Coronary artery (tissue), 2 donors: ENCODE measurements around the gene CDH20.

Experiments
- DNase-seq: peaks from one replicate; pipeline ENCODE4 v3.0.0-alpha.2; 2017; ENCODE audit warnings: low spot score
- H3K27ac ChIP-seq, 2 donors: fragments of 200-600 bp; sonication (generic); one replicate each; pipeline ENCODE4 v1.5.1; 2016 to 2019
- H3K4me3 ChIP-seq: fragments of 200-600 bp; sonication (generic); 2 replicates; pipeline ENCODE4 v1.5.1; 2016; ENCODE audit warnings: mild to moderate bottlenecking, moderate library complexity
- CTCF ChIP-seq: fragments of 200-600 bp; sonication (generic); IDR thresholded peaks from one replicate; pipeline ENCODE4 v1.5.1; 2019; ENCODE audit warnings: antibody characterized with exemption

The CDH20 gene

DNA sequence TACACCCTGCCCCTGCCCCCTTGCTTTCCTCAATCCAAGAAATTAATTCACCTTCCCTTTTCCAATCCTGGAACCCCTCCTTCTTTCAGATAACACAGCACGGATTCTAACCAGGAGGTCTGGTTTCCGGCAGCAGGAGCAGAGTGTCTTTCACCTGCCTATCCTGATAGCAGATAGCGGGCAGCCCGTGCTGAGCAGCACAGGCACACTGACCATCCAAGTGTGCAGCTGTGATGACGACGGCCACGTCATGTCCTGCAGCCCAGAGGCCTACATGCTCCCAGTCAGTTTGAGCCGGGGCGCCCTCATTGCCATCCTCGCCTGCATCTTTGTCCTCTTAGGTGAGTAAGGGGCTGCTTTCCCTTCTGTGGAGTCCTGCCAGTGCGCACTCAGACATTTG, 216.7 kb downstream of the CDH20 start:
- no peak for TF ChIP-seq CTCF
- no peak overlapping the region for H3K4me3 ChIP-seq
- H3K27ac ChIP-seq = no peak overlapping the region
- DNase-seq = no peak

DNA sequence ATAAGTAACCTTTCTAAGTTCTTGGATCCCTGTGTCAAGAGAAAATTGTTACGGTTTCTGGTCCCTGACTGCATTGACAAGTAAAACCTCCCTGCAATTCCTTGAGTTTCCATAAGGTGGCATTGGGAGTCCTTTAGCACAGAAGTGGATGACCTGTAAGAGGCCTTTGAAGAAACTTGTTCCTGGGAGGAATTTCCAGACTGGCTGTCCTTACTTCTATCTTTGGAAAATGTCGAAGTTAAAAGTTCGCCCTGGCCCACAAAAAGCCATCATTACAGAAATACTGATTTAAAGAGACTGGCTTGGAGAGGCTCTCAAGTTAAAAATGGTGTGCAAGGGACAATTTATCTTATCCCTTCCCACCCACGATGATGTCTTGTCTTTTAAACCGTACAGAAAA, 218.4 kb downstream of the CDH20 start:
- TF ChIP-seq CTCF = peak; percentile 78
- Histone ChIP-seq H3K4me3 (no peak overlapping the region), H3K27ac (no peak overlapping the region)
- DNase-seq = no peak

DNA sequence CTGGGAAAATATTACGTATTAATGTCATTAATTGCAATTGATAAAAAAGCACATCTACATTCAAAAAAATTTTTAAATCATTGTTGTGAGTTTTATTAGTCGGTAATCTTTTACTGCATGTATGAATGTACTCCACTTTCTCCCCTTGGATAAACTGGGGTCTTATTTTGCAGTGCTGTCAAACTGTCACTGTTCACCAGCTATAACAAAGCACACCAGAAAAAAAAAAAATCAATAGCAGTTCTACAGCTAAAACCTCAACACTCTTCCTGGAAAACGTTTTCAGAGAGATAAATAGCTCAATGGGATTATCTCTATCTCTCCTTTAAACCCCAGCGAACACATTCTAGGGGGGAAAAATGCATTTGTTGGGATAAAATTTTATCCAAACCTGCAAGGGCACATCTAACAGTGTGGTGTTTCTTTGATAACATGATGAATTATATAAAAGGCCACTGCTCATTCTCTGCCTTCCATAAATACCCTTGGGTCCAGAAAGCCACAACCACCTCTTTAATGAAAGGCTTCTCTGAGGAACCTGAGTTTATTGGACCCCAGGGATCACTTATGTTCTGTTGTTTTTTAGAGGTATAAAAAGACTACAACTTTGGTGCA, 219.9 kb downstream of the CDH20 start:
- no peak for TF ChIP-seq CTCF
- DNase-seq = no peak
- no peak overlapping the region for H3K4me3 ChIP-seq
- H3K27ac ChIP-seq = no peak overlapping the region

DNA sequence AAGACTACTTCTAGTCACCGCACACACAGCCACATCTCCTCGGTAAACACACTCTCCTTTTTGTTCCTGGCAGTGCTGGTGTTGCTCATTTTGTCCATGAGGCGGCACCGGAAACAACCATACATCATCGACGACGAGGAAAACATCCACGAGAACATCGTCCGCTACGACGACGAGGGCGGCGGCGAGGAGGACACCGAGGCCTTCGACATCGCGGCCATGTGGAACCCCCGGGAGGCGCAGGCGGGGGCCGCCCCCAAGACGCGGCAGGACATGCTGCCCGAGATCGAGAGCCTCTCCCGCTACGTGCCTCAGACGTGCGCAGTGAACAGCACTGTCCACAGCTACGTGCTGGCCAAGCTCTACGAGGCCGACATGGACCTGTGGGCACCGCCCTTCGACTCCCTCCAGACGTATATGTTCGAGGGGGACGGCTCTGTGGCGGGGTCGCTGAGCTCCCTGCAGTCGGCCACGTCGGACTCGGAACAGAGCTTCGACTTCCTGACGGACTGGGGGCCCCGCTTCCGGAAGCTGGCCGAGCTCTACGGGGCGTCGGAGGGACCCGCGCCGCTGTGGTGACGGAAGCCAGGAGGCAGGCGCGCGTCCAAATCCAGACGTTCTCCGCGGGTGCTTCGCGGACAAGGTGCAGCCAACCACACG, 221.0 kb downstream of the CDH20 start:
- no peak overlapping the region for H3K27ac ChIP-seq
- TF ChIP-seq CTCF = no peak
- peak overlapping the region; percentile 13 for H3K4me3 ChIP-seq
- DNase-seq = no peak

- TF ChIP-seq CTCF = no peak
- no peak for DNase-seq
- Histone ChIP-seq H3K4me3 (no peak overlapping the region), H3K27ac (no peak overlapping the region)
Observed at GRCh38 chr18:61554946-61555361, 221.7 kb downstream of the CDH20 start.

- Histone ChIP-seq H3K4me3 (no peak overlapping the region), H3K27ac (no peak overlapping the region)
- DNase-seq = no peak
- TF ChIP-seq CTCF = no peak
Observed at GRCh38 chr18:61556316-61556715, 223.1 kb downstream of the CDH20 start.

- DNase-seq = no peak
Observed at GRCh38 chr18:61556862-61557261, 223.6 kb downstream of the CDH20 start.

More at GRCh38 chr18:61556862-61557261, 223.6 kb downstream of the CDH20 start:
- no peak overlapping the region for H3K4me3 ChIP-seq
- no peak for TF ChIP-seq CTCF
- H3K27ac ChIP-seq = no peak overlapping the region
